GM21447 (cell line): Measurements from ENCODE around the gene CD82.
A peak's percentile ranks its signal among the peaks of the same experiment; 100 is the strongest.

Experiments used
- ATAC-seq: cut with Tn5 transposase; IDR thresholded peaks from one replicate; pipeline ENCODE4 v1.9.1; 2021; ENCODE audit not compliant: unreplicated experiment

Gene CD82

GRCh38 chr11:44597358-44598012 is 32.0 kb downstream of the CD82 start:
- ATAC-seq, result peak; percentile 2

GRCh38 chr11:44598831-44599230 is 33.4 kb downstream of the CD82 start:
- no peak for ATAC-seq

GRCh38 chr11:44600261-44600660 is 34.8 kb downstream of the CD82 start:
- ATAC-seq, result no peak

- peak; percentile 45 for ATAC-seq
Observed at GRCh38 chr11:44600839-44601383, 35.4 kb downstream of the CD82 start.

GRCh38 chr11:44601471-44602370 is 36.3 kb downstream of the CD82 start:
- peak; percentile 38 for ATAC-seq

- ATAC-seq, result no peak
Observed at GRCh38 chr11:44602891-44603310, 37.4 kb downstream of the CD82 start.

GRCh38 chr11:44604171-44604581 is 38.7 kb downstream of the CD82 start:
- no peak for ATAC-seq

GRCh38 chr11:44605068-44605708 is 39.7 kb downstream of the CD82 start:
- no peak for ATAC-seq

- no peak for ATAC-seq
Observed at GRCh38 chr11:44605965-44606364, 40.5 kb downstream of the CD82 start.

- no peak for ATAC-seq
Observed at GRCh38 chr11:44606472-44606871, 41.0 kb downstream of the CD82 start.

- ATAC-seq, result no peak
Observed at GRCh38 chr11:44607319-44607962, 42.0 kb downstream of the CD82 start.

- no peak for ATAC-seq
Observed at GRCh38 chr11:44607987-44608386, 42.5 kb downstream of the CD82 start.

- ATAC-seq, result no peak
Observed at GRCh38 chr11:44608651-44608990, 43.2 kb downstream of the CD82 start.

GRCh38 chr11:44608991-44609782 is 43.7 kb downstream of the CD82 start:
- ATAC-seq, result peak; percentile 59

- ATAC-seq, result no peak
Observed at GRCh38 chr11:44609783-44610155, 44.3 kb downstream of the CD82 start.

- ATAC-seq, result no peak
Observed at GRCh38 chr11:44610186-44610955, 44.9 kb downstream of the CD82 start.

- ATAC-seq, result no peak
Observed at GRCh38 chr11:44611088-44611487, 45.6 kb downstream of the CD82 start.

- peak; percentile 28 for ATAC-seq
Observed at GRCh38 chr11:44611687-44612434, 46.4 kb downstream of the CD82 start.

- peak; percentile 18 for ATAC-seq
Observed at GRCh38 chr11:44613153-44613552, 47.7 kb downstream of the CD82 start.
